HCT116 (cell line): ENCODE results near the gene SCFD2. TPM values are rescaled to one million over a fixed set of nuclear protein-coding genes. Genes with fewer than 3 reads are reported as not detected.
"Not testable (repeated sequence)": the region's sequence is repeated elsewhere in the genome, so short reads cannot be mapped to it uniquely, and the experiment has no call there.

Experiments
- ATAC-seq: fragments of 200-7000 bp; cut with Tn5 transposase; 2 replicates; pipeline ENCODE4 v1.9.1; 2020; ENCODE audit warnings: mild to moderate bottlenecking, moderate library complexity
- BruUV-seq: library from RNA; stranded (reverse); fragments of 400-500 nt; replicated peaks from 2 replicates; lab custom pipeline; 2021; lab: Mats Ljungman, UMichigan
- CTCF ChIA-PET: fragments of 300-600 bp; sonication (Branson Sonifier 250); formaldehyde crosslinking; loops from one replicate; lab custom pipeline; 2021; ENCODE audit warnings: antibody characterized with exemption; lab: Charles Lee
- POLR2A ChIA-PET: fragments of 300-600, 350-600 bp; sonication (Branson Sonifier 250); formaldehyde crosslinking; loops from one replicate; lab custom pipeline; 2021; ENCODE audit warnings: antibody characterized with exemption; lab: Charles Lee
- RAD21 ChIA-PET, 2 experiments: fragments of 300-600 bp; sonication (Branson Sonifier 250); formaldehyde crosslinking; loops; one replicate each; lab custom pipeline; 2023; ENCODE audit warnings: low total read pairs in 2 of 2; ENCODE audit not compliant: uncharacterized antibody in 2 of 2, unreplicated experiment in 2 of 2, low non-redundant PET in 1 of 2; lab: Charles Lee
- DNase-seq: peaks from one replicate; pipeline ENCODE4 v3.0.0-alpha.2; 2010; ENCODE audit warnings: low read depth, low spot score
- H2AFZ ChIP-seq: fragments of 200-600 bp; shearing (Covaris generic), sonication (generic); 2 replicates; pipeline ENCODE4 v1.6.1; 2017; ENCODE audit warnings: low read depth, mixed run types, mixed read lengths, antibody characterized with exemption, low read length; ENCODE audit not compliant: poor library complexity, severe bottlenecking
- H3K27ac ChIP-seq: 2 replicates; pipeline ENCODE4 v1.5.1; 2012; ENCODE audit warnings: low read depth, low read length
- H3K27me3 ChIP-seq: fragments of 200-600 bp; sonication (generic); 2 replicates; pipeline ENCODE4 v1.6.1; 2016; ENCODE audit warnings: mixed run types, low read length, mixed read lengths; ENCODE audit not compliant: insufficient read depth
- H3K36me3 ChIP-seq, 2 experiments: fragments of 200-500 bp in 1 of 2; fragments of 200-600 bp in 1 of 2; sonication (Bioruptor generic) in 1 of 2; sonication (generic) in 1 of 2; 2 replicates each; pipeline versions ENCODE4 v1.5.1 to v1.6.1; 2014 to 2016; ENCODE audit warnings: low read length in 2 of 2, inconsistent platforms in 1 of 2, mixed read lengths in 1 of 2, mixed run types in 1 of 2; ENCODE audit not compliant: insufficient read depth in 2 of 2, control insufficient read depth in 1 of 2
- H3K4me1 ChIP-seq, 2 experiments: fragments of 200-600 bp in 1 of 2; sonication (generic) in 1 of 2; 2 replicates each; pipeline versions ENCODE4 v1.5.1 to v1.6.1; 2012 to 2017; ENCODE audit warnings: low read length in 2 of 2, inconsistent platforms in 1 of 2, mild to moderate bottlenecking in 1 of 2, mixed read lengths in 1 of 2, mixed run types in 1 of 2, moderate library complexity in 1 of 2; ENCODE audit not compliant: insufficient read depth in 2 of 2, control insufficient read depth in 1 of 2
- H3K4me2 ChIP-seq: fragments of 200-600 bp; sonication (generic); 2 replicates; pipeline ENCODE4 v1.6.1; 2017; ENCODE audit warnings: mixed run types, low read length, mixed read lengths
- H3K4me3 ChIP-seq, 2 experiments: fragments of 200-600 bp in 1 of 2; sonication (generic) in 1 of 2; replicated peaks in 1 of 2; 2 replicates each; pipeline ENCODE4 v1.5.1; 2011 to 2016; ENCODE audit warnings: low read length in 2 of 2, control low read depth in 1 of 2, low read depth in 1 of 2, mild to moderate bottlenecking in 1 of 2, mixed read lengths in 1 of 2, mixed run types in 1 of 2
- H3K79me2 ChIP-seq: fragments of 200-600 bp; sonication (generic); 2 replicates; pipeline ENCODE4 v1.6.1; 2017; ENCODE audit warnings: mild to moderate bottlenecking, mixed run types, low read length, moderate library complexity, mixed read lengths; ENCODE audit not compliant: insufficient read depth
- H3K9ac ChIP-seq: fragments of 200-600 bp; sonication (generic); 2 replicates; pipeline ENCODE4 v1.6.1; 2016; ENCODE audit warnings: low read length, mixed read lengths
- H3K9me2 ChIP-seq: fragments of 200-600 bp; sonication (generic), shearing (Covaris generic); 2 replicates; pipeline ENCODE4 v1.6.1; 2017; ENCODE audit warnings: mixed run types, mild to moderate bottlenecking, moderate library complexity; ENCODE audit not compliant: insufficient read depth
- H3K9me3 ChIP-seq, 2 experiments: fragments of 200-500 bp in 1 of 2; fragments of 200-600 bp in 1 of 2; sonication (Bioruptor generic) in 1 of 2; sonication (generic) in 1 of 2; 2 replicates each; pipeline ENCODE4 v1.6.1; 2014 to 2017; ENCODE audit warnings: low read length in 2 of 2, mixed read lengths in 2 of 2, inconsistent platforms in 1 of 2, low read depth in 1 of 2, mild to moderate bottlenecking in 1 of 2, mixed run types in 1 of 2, moderate library complexity in 1 of 2; ENCODE audit not compliant: control insufficient read depth in 1 of 2, insufficient read depth in 1 of 2
- H4K20me1 ChIP-seq: fragments of 200-600 bp; sonication (generic), shearing (Covaris generic); 2 replicates; pipeline ENCODE4 v1.6.1; 2017; ENCODE audit warnings: mixed run types, mild to moderate bottlenecking, moderate library complexity; ENCODE audit not compliant: insufficient read depth
- CEBPB ChIP-seq: IDR thresholded peaks from 2 replicates; pipeline ENCODE4 v1.6.1; 2012; ENCODE audit warnings: low read depth
- EZH2 ChIP-seq: fragments of 200-600 bp; sonication (generic); IDR thresholded peaks from 2 replicates; pipeline ENCODE4 v1.6.1; 2017; ENCODE audit warnings: antibody characterized with exemption, mixed run types
- EZH2phosphoT487 ChIP-seq: fragments of 200-600 bp; IDR thresholded peaks from 2 replicates; pipeline ENCODE4 v1.6.1; 2018; ENCODE audit warnings: antibody characterized with exemption, borderline replicate concordance
- POLR2AphosphoS5 ChIP-seq: IDR thresholded peaks from 2 replicates; pipeline ENCODE4 v1.6.1; 2011; ENCODE audit warnings: mild to moderate bottlenecking, low read depth, low read length, moderate library complexity
- RAD21 ChIP-seq: IDR thresholded peaks from 2 replicates; pipeline ENCODE4 v1.6.1; 2012; ENCODE audit warnings: low read depth, mild to moderate bottlenecking
- REST ChIP-seq: IDR thresholded peaks from 2 replicates; pipeline ENCODE4 v1.6.1; 2012; ENCODE audit warnings: low read depth
- SIN3A ChIP-seq: IDR thresholded peaks from 2 replicates; pipeline ENCODE4 v1.6.1; 2012; ENCODE audit warnings: low read depth
- TCF7L2 ChIP-seq: IDR thresholded peaks from 2 replicates; pipeline ENCODE4 v1.7.0; 2011; ENCODE audit warnings: borderline replicate concordance, inconsistent platforms; ENCODE audit not compliant: insufficient read depth, insufficient read length; ENCODE audit errors: extremely low read depth
- YY1 ChIP-seq: IDR thresholded peaks from 2 replicates; pipeline ENCODE4 v1.6.1; 2011; ENCODE audit warnings: low read length, low read depth, moderate library complexity, mild to moderate bottlenecking; ENCODE audit not compliant: insufficient replicate concordance; ENCODE audit errors: extremely low read depth
- intact Hi-C: fragments of 100-400 bp; cut with micrococcal nuclease; formaldehyde crosslinking; loops from 2 replicates; pipeline ENCODE4 v1.10.0; 2022
- total RNA-seq: library from RNA; stranded (reverse); gene quantifications from one replicate; pipeline ENCODE4 v1.2.1, GENCODE V29; 2021; ENCODE audit not compliant: unreplicated experiment

The SCFD2 gene
- total RNA-seq, 1 experiment from 2014 or later, result 13.6 TPM

GRCh38 chr4:53409479-53409878 is 43.6 kb upstream of the SCFD2 start:
- RAD21 ChIA-PET, intact Hi-C loops, BruUV-seq: not testable (repeated sequence)

DNA sequence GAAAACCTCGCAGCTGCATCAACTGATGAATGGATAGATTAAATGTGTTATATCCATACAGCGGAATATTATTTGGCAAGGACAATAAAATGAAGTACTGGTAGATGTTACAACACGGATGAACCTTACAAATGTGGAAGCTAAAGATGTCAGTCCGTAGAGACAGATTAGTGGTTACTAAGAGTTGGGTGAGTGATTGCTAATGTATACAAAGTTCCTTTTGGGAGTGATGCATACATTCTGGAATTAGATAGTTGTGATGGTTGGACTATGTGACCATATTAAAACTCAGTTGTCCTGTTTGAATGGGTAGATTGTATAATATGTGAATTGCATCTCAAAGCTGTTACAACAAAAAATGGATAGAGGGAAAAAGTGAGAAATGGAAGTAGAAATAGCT is 14.4 kb upstream of the SCFD2 start:
- Histone ChIP-seq H3K9me3 (no peaks in the 10 kb centered on the region), H3K4me2 (no peak overlapping the region), H3K36me3 (peaks cover 16 to 31% of the 10 kb centered on the region in 2 experiments), H3K27me3 (no peaks in the 10 kb centered on the region), H3K79me2 (peaks cover 71% of the 10 kb centered on the region), H3K9ac (no peak overlapping the region), H2AFZ (no peak overlapping the region), H3K27ac (no peak overlapping the region), H3K4me3 (no peak overlapping the region), H3K9me2 (no peaks in the 10 kb centered on the region), H3K4me1 (peaks cover 6 to 16% of the 10 kb centered on the region in 2 experiments; a peak in 3 of 4 replicates), H4K20me1 (peaks cover 14% of the 10 kb centered on the region; the same call in 1 of the 2 replicates)
- BruUV-seq, result no TSS peak
- intact Hi-C loops, result no loop called here
- TF ChIP-seq EZH2 (no peak), EZH2phosphoT487 (no peak), CEBPB (no peak), RAD21 (no peak), SIN3A (no peak), YY1 (no peak), TCF7L2 (no peak), POLR2AphosphoS5 (no peak), REST (no peak)
- DNase-seq, result no peak
- RAD21 ChIA-PET, result no interaction called here
- POLR2A ChIA-PET, result interaction anchor here (1.1 kb wide), 1 partner anchor 12 kb away, joined by 3 read pairs; no protein-coding TSS in a partner anchor
- CTCF ChIA-PET, result no interaction called here
- no peak for ATAC-seq

More at GRCh38 chr4:53409479-53409878, 43.6 kb upstream of the SCFD2 start:
- H3K4me1 ChIP-seq, H4K20me1 ChIP-seq, CTCF ChIA-PET, H3K9me2 ChIP-seq, H3K27me3 ChIP-seq, H3K4me2 ChIP-seq, H3K36me3 ChIP-seq, H3K4me3 ChIP-seq, H2AFZ ChIP-seq, ATAC-seq, DNase-seq, H3K9ac ChIP-seq, H3K27ac ChIP-seq, H3K9me3 ChIP-seq, POLR2A ChIA-PET: not testable (repeated sequence)
- H3K79me2 ChIP-seq, result peaks cover 45% of the 10 kb centered on the region
